HG02852 (cell line): ENCODE results near the gene PIK3CB.
"Not testable (repeated sequence)": the region's sequence is repeated elsewhere in the genome, so short reads cannot be mapped to it uniquely, and the experiment has no call there.

Experiments used
- ATAC-seq: cut with Tn5 transposase; IDR thresholded peaks from one replicate; pipeline ENCODE4 v1.9.1; 2021; ENCODE audit warnings: mild to moderate bottlenecking, moderate library complexity; ENCODE audit not compliant: unreplicated experiment

The PIK3CB gene

DNA sequence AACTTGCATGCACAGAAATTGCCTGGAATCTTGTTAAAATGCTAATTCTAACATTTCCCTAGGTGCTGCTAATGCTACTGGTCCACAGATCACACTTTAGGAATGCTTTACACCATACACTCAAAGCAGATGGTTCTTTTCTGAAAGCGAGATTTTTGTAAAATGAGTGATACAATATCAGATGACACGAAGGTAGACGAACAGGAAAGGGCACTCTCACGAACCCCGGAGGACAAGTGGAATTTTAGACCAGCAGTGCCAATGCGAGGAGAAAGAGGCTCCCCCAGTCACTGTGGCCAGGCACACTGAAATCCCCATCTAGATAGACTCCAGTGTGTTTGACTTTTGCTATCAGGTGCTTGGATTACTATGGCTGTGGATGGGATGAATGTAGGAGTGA, 205.2 kb downstream of the PIK3CB start:
- no peak for ATAC-seq

DNA sequence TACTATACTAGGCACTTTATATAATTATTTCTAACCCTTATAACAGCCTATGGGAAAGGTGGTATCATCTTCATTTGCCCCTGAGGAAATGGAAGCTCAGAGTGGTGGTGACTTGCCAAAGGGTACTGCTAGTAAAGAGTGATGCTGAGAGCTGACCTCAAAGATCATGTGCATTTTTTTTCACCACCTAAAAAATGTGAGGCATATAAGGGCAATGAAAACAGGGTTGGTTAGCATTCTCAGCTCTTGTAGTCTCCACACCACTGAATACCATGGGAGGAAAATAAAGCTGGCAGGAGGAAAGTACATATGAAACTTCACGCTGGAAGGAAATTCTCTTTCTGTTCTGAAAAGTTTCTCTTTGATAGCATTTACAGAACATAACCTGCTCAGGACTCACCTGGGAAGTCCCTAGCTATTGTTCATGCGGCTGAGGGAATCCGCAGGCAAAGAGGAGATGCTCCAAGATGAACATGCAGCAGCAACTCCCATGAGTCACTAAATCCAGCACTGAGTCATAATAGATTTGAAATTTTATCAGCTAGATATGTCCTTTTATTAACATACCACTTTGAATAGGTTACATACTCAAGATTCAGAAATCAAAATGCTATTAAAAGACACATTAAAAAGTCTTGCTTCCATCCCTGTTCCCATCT, 208.9 kb downstream of the PIK3CB start:
- ATAC-seq: no peak

GRCh38 chr3:138624518-138624917, 210.2 kb downstream of the PIK3CB start:
- ATAC-seq: no peak

- no peak for ATAC-seq
Observed at GRCh38 chr3:138620431-138620830, 214.3 kb downstream of the PIK3CB start.

DNA sequence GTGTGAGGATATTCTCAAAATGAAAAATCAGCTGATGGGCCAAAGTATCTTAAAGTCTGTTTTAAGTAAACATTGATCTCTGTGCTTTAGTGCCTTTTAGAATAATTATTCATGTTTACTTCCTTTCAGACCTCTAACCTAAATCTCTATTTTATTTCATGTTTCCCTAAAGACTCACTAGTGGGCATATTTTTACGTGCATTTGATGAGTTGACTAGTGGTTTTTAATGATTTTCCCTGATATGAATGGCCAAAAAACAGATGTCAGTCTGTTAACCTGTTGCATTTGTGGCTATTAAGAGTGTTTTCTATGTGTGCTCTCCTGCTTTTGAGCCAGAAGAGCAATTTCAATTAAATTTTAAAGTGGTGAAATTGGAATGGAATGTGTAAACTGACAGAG, 219.3 kb downstream of the PIK3CB start:
- ATAC-seq: no peak

DNA sequence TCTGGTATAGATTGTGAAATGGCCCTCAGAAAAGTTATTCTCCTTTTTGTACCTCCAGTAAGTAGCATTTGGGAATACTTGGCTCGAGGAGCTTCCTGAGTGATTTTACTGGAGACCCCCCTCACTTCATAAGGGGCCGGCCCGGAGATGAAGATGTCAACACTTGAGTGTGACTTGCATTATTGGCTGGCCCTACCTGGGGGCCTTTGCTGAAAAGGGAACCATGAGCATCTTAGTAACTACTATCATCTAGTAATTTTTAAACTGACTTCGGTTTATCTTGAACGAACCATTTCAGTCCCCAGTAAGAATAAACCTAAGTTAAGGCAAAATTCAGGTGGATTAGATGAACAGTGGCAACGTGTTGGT, 224.8 kb downstream of the PIK3CB start:
- ATAC-seq: no peak

DNA sequence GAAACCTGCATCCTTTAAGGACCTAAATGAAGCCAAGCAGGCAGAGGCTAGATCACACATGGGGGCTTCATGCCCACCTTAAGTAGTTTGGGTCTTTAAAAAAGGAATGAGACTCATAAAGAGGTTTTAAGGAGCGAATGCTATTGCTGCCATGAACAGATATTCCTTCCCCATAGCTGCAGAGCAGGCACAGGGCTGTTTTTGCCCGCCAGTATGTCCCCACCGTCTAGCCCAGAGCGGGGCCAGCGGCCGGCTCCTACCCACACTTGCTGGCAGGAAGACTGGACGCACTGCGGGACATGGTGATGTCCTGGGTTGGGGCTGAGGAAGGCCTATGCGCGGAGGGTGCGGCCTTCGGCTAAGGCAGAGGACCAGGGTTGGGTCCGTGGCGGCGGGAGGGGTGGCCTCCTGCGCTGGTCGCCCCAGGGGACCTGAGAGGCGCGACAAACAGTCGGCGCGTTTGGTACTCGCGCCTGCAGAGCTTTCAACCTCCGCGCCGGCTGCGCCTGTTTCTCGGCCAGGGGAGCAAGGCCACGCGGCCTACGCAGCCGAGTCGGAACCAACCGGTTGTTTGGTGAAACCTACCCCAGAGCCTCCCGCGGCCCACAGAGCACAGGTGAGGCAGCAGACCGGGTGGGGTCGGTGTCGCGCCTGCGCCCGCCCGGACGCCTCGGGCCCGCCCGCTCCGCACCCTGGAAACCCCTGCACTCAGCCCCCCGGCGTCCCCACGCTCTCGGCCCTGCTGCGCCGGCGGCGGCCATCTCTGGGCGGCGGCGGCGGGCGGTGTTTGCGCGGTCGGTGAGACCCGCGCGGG, 226.2 kb downstream of the PIK3CB start, which contains the start of gene FAIM:
Gene FAIM (plus strand): TSS at position 450 of the 814 bp plus-strand sequence. CDS start 10,956 bp downstream, outside the sequence.
- ATAC-seq: peak; percentile 75

- ATAC-seq: not testable (repeated sequence)
Observed at GRCh38 chr3:138604106-138604595, 230.6 kb downstream of the PIK3CB start.
